Spinal cord (tissue), 10 donors: ENCODE data around the gene AGPS. TPM values are rescaled to one million over a fixed set of nuclear protein-coding genes. Genes with fewer than 3 reads are reported as not detected.
"Not testable (repeated sequence)": the region's sequence is repeated elsewhere in the genome, so short reads cannot be mapped to it uniquely, and the experiment has no call there.

Source experiments
- DNase-seq, 6 donors: peaks; one replicate each; pipeline versions ENCODE4 v3.0.0 to v3.0.0-alpha.2; 2013 to 2015; ENCODE audit warnings: low spot score in 6 of 6, low read depth in 4 of 6
- H3K27ac ChIP-seq: one replicate; pipeline ENCODE4 v1.5.1; 2013; ENCODE audit warnings: low read depth, low read length, control low read depth
- H3K27me3 ChIP-seq: one replicate; pipeline ENCODE4 v1.6.1; 2013; ENCODE audit warnings: low read length; ENCODE audit not compliant: control insufficient read depth, insufficient read depth
- H3K36me3 ChIP-seq: one replicate; pipeline ENCODE4 v1.6.1; 2013; ENCODE audit warnings: low read length; ENCODE audit not compliant: control insufficient read depth, insufficient read depth
- H3K4me1 ChIP-seq: one replicate; pipeline ENCODE4 v1.6.1; 2013; ENCODE audit warnings: low read length; ENCODE audit not compliant: control insufficient read depth, insufficient read depth
- H3K4me3 ChIP-seq: one replicate; pipeline ENCODE4 v1.5.1; 2013; ENCODE audit warnings: low read depth, low read length, control low read depth
- H3K9me3 ChIP-seq: one replicate; pipeline ENCODE4 v1.6.1; 2013; ENCODE audit warnings: low read length; ENCODE audit not compliant: control insufficient read depth, insufficient read depth
- WGBS: methylation state at CpG from one replicate; pipeline ENCODE4 v1.1.5; 2013; ENCODE audit warnings: missing lambda C conversion rate; ENCODE audit not compliant: insufficient coverage; 5-methylcytosine and 5-hydroxymethylcytosine counted together
- polyA plus RNA-seq, 2 donors: library from polyadenylated mRNA; unstranded; fragments of 120-200 nt; gene quantifications; one replicate each; pipeline ENCODE4 v1.2.1, GENCODE V29; 2013; ENCODE audit not compliant: insufficient read length in 2 of 2
- total RNA-seq, 2 donors: library from RNA; depleted of rRNA in 1 of 2; stranded (reverse); fragments of 120-200 nt in 1 of 2; fragments of >200 nt in 1 of 2; gene quantifications; one replicate each; pipeline versions ENCODE4 v1.2.3 to v1.2.4, GENCODE V29; 2013 to 2014
- donor health status: healthy.

AGPS gene
- total and polyA plus RNA-seq, 4 donors: 27.0 to 72.7 (median 39.5) TPM

DNA sequence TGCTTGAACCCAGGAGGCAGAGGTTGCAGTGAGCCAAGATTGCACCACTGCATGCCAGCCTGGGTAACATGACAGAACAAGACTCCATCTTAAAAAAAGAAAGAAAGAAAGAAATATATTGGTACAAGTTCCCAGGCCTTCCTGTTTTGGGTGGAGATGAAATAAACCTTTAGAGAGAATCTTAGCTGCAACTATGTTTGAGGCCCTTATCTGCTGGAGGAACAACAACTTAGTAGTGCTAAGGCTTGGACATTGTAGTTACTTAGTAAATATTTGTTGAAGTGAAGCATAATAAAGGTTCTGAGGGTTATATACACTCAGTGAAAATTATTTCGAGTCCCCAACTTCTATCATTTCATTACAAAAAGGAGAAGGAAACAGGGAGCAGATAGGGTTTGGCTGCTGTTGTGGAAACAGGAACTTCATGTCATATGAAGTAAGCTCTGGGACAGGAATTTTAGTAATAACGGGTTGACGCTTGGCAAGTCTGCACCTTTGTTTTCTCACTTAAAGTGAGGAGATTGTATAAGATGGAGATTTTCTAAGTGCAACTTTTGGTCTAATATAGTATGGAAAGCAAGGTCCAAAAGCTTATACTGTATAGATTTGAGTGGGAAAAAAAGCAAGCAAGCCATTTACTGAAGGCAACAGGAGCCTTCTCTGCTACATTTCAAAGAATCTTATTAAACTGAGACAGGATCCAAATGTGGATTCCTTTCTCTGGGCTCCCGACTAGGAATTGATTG lies 40.0 kb upstream of the AGPS start:
- H3K27ac ChIP-seq: no peak overlapping the region
- DNase-seq: no peak
- WGBS: 80% methylated on average over 3 of the region's 4 CpGs

DNA sequence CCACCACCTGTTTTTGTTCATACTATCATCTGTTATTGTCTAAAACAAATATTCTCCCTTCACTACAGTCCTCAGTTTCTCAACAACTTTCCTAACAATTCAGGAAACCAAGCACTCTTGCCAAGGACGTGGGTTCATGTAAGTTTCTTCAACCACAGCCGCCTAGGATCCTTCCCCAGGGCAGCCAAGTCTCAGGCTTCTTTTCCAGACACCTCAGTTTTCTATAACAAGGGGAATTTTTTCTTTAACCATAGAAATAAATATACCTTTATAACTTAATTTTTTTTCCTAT lies 39.4 kb upstream of the AGPS start:
- Histone ChIP-seq H3K27ac (no peak overlapping the region), H3K27me3 (no peaks in the 10 kb centered on the region), H3K4me3 (no peak overlapping the region), H3K4me1 (no peaks in the 10 kb centered on the region), H3K36me3 (no peaks in the 10 kb centered on the region), H3K9me3 (no peaks in the 10 kb centered on the region)
- 43% methylated on average over 1 of the region's 2 CpGs for WGBS
- no peak for DNase-seq

More for the DNA sequence above, 40.0 kb upstream of the AGPS start:
- Histone ChIP-seq H3K4me1 (no peaks in the 10 kb centered on the region), H3K36me3 (no peaks in the 10 kb centered on the region), H3K27me3 (no peaks in the 10 kb centered on the region), H3K4me3 (no peak overlapping the region), H3K9me3 (no peaks in the 10 kb centered on the region)

DNA sequence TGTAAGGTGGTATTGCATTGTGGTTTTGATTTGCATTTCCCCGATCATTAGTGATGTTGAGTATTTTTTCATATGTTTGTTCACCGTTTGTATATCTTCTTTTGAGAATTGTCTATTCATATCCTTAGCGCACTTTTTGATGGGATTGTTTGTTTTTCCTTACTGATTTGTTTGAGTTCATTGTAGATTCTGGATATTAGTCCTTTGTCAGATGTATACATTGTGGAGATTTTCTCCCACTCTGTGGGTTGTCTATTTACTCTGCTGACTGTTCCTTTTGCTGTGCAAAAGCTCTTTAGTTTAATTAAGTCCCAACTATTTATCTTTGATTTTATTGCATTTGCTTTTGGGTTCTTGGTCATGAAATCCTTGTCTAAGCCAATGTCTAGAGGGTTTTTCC lies 38.0 kb upstream of the AGPS start:
- DNase-seq, H3K27ac ChIP-seq, H3K27me3 ChIP-seq, H3K4me3 ChIP-seq, H3K36me3 ChIP-seq, H3K4me1 ChIP-seq, H3K9me3 ChIP-seq: not testable (repeated sequence)
- WGBS: 80% methylated on average over 1 of the region's 3 CpGs

DNA sequence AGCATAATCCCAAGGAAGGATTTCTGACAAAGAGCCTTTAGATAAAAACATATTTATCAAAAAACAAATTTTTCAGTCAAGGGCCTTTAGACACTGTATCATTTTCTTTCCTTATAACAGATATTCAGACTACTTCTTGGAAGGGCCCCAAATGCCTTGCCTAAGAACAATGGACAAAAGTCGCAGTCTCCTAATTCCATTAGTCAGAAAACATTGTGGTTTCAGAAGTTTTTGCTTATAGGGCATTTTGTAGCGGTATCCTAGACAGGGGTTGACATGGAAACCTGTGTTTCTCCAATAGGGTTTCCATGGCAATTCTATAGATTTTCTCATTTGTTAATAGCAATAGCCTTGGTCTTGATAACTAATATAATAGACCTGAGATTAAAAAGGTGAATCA lies 36.7 kb upstream of the AGPS start:
- Histone ChIP-seq H3K27ac (no peak overlapping the region), H3K4me1 (peaks cover 3% of the 10 kb centered on the region), H3K27me3 (no peaks in the 10 kb centered on the region), H3K4me3 (no peak overlapping the region), H3K9me3 (no peaks in the 10 kb centered on the region), H3K36me3 (no peaks in the 10 kb centered on the region)
- DNase-seq: peak in 2 of 6 donors; percentile 6 to 18
- no CpG with 5 or more reads among the region's 2 CpGs for WGBS

DNA sequence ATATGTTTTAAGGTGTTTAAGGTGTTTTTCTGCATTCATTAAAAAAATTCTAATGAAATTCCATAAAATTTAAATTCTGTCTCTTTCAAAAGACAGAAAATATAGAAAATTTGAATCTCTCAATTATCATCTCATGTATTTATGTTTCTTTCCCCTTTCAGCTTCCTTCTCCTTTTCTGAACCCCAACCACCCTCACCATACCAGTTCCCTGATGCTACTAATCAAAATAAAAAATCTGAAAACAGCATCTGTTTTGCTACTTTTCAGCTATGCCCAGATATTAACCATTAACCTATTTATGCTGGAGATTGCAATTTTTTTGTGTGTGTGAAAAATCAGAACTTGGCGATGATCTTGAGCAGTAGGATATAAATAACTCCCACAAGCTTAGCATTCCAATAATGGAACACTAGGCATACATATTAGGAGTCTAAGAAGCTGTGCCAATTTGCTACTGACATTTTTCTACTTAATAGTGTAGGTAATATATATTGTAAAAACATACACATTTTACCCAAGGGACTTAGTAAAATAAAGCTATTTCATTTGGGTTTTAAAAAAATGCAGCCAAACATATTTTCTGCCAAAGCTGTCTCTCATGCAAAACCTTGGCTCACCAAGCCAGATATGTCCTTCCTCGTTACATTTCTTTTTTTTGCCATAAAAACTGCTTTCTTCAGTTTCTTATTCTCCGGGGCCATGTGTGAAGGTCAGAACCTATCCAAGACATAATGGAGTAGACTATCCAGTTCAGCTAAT lies 32.6 kb upstream of the AGPS start:
- peak in 1 of 6 donors; percentile 6 for DNase-seq
- no peaks in the 10 kb centered on the region for H3K9me3 ChIP-seq
- no peaks in the 10 kb centered on the region for H3K36me3 ChIP-seq
- WGBS: no CpG with 5 or more reads among the region's 3 CpGs
- H3K4me1 ChIP-seq: peaks cover 3% of the 10 kb centered on the region
- no peak overlapping the region for H3K4me3 ChIP-seq
- no peak overlapping the region for H3K27ac ChIP-seq
- no peaks in the 10 kb centered on the region for H3K27me3 ChIP-seq

DNA sequence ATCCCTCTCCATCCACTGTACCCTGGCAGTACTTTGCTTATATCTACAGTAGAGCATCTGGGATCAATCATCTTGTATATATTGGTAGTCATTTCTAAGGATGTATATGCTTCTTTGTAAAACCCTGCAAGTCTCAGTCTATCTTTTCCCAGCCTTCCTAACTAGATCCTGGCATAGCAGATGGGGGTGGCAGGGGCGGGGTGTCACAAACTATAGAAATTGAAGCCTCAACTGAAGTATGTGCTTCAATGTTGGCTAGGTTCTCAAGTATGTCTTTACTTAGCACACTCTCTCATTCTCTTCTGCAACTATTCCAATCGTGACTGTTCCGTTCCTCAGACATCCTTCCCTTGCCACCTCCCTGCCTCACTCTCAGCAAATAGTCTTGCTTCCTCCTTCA lies 30.1 kb upstream of the AGPS start:
- Histone ChIP-seq H3K4me3 (no peak overlapping the region), H3K9me3 (no peaks in the 10 kb centered on the region), H3K36me3 (no peaks in the 10 kb centered on the region), H3K27ac (no peak overlapping the region), H3K27me3 (no peaks in the 10 kb centered on the region), H3K4me1 (peaks cover 3% of the 10 kb centered on the region)
- DNase-seq: no peak
- 81% methylated on average over 2 of the region's 3 CpGs for WGBS

DNA sequence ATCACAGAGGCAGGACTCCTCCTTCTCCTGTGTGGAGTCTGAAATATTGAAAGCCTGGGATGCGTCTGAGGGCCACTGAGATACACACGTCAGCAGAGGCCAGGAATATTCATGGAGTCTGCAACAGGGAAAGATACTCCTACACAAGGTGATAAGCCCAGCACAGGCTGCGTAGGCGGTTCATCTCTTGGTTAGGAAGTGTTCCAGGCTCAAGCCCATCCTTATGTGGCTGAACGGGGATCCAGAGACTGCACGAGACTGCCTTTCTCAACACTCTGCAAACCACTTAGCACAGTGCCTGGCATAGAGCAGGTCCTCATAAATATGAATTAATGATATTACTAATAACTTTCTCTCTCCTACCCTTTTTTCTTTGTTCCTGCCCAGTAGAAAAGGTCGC lies 29.2 kb upstream of the AGPS start:
- Histone ChIP-seq H3K36me3 (no peaks in the 10 kb centered on the region), H3K27ac (no peak overlapping the region), H3K9me3 (no peaks in the 10 kb centered on the region), H3K4me1 (peaks cover 3% of the 10 kb centered on the region), H3K4me3 (no peak overlapping the region), H3K27me3 (no peaks in the 10 kb centered on the region)
- no peak for DNase-seq
- WGBS: 97% methylated on average over 3 of the region's 7 CpGs

DNA sequence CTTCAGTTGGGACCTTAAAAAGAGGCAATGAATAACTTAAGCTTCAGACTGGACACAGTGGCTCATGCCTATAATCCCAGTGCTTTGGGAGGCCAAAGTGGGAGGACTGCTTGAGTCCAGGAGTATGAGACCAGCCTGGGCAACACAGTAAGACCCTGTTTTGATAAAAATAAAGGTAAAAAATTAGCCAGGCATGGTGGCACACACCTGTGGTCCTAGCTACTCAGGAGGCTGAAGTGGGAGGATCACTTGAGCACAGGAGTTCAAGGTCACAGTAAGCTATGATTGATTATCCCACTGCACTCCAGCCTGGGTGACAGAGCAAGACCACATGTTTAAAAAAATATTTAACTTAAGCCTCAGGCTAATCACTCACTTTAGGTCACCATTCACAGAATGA lies 26.8 kb upstream of the AGPS start:
- H3K4me1 ChIP-seq, H3K4me3 ChIP-seq, DNase-seq, H3K9me3 ChIP-seq, H3K27ac ChIP-seq, H3K36me3 ChIP-seq, H3K27me3 ChIP-seq: not testable (repeated sequence)

DNA sequence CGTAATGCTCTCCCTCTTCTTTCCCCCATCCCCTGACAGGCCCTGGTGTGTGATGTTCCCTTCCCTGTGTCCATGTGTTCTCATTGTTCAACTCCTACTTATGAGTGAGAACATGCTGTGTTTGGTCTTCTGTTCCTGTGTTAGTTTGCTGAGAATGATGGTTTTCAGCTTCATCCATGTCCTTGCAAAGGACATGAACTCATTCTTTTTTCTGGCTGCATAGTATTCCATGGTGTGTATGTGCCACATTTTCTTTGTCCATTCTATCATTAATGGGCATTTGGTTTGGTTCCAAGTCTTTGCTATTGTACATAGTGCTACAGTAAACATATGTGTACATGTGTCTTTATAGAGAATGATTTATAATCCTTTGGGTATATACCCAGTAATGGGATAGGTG lies 24.6 kb upstream of the AGPS start:
- H3K27me3 ChIP-seq, H3K4me3 ChIP-seq, DNase-seq, H3K9me3 ChIP-seq, H3K36me3 ChIP-seq, H3K27ac ChIP-seq, H3K4me1 ChIP-seq: not testable (repeated sequence)
- WGBS: no CpG with 5 or more reads among the region's 1 CpG

DNA sequence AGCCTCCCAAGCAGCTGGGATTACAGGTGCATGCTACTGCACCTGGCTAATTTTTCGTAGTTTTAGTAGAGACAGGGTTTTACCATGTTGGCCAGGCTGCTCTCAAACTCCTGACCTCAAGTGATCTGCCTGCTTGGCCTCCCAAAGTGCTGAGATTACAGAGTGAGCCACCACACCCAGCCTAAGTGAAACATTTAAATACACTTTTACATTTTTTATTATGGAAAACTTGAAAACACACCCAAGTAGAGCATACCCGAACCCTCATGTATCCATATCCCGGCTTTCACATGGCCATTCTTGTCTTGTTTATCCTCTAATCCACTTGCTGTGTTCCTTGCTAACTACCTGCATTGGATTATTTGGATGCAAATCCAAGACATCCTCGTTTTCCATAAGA lies 13.2 kb upstream of the AGPS start:
- Histone ChIP-seq H3K27ac (no peak overlapping the region), H3K4me1 (no peaks in the 10 kb centered on the region), H3K4me3 (no peak overlapping the region), H3K36me3 (no peaks in the 10 kb centered on the region), H3K27me3 (no peaks in the 10 kb centered on the region), H3K9me3 (no peaks in the 10 kb centered on the region)
- DNase-seq: no peak
- WGBS: 100% methylated on average over 3 of the region's 4 CpGs
